ENCODE data around the gene MRPS27. TPM values are rescaled to one million over a fixed set of nuclear protein-coding genes. Genes with fewer than 3 reads are reported as not detected.
A peak's percentile ranks its signal among the peaks of the same experiment; 100 is the strongest.
"Not testable (repeated sequence)": the region's sequence is repeated elsewhere in the genome, so short reads cannot be mapped to it uniquely, and the experiment has no call there.

Gene MRPS27
- total RNA-seq, 1 experiment from 2014 or later, result 127 TPM

DNA sequence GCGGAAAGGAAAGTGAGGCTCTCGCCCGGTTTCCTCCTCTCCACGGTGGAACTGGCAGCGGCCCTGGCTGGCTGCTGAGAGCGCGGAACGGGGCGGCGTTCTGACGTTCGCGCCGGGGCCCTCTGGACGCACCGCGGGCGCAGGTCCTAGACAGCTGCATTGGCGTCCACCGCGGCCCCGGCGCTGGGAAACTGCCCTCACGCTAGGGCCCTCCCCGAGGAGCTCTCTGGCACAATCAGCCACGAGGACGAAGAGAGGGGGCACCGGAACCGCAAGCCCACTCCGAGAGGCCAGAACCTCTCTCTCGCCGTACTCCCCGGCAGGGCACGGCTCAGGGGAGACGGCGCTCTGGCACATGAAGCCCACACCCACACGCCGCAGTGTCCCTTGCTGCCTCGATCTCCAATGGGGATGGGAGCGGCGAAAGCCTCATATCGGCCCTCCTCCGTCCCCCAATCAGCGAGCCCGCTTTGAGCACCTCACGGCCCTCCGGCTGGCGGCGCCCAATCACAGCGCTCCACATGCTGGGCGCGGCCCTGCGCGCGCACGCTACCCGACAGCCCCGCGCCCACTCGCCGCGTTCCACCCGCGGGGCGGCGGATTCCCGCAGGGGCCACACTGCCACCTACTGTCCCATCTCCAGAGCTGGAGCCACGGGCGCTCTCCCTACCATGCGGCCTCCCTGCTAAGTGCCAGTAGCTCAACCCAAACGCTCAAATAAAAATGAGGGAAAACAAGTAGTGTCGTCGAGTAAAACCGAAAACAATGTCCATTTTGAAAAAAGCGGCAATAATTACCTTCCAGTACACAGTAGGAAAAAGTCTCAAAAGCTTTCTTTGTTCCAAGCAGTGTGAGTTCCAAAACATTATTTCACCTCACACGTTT, 11.8 kb downstream of the MRPS27 start:
- no peaks in the 10 kb centered on the region for H3K27me3 ChIP-seq (ENCODE audit: control insufficient read depth, insufficient read depth, low read length)
- DNase-seq, result peak; percentile 93
- H3K36me3 ChIP-seq (replicated peaks; ENCODE audit: control insufficient read depth, insufficient read depth, low read length), result peaks cover 4% of the 10 kb centered on the region
- peak overlapping the region; percentile 75 for H3K4me3 ChIP-seq (ENCODE audit: insufficient read depth, low read depth, low read length)

DNA sequence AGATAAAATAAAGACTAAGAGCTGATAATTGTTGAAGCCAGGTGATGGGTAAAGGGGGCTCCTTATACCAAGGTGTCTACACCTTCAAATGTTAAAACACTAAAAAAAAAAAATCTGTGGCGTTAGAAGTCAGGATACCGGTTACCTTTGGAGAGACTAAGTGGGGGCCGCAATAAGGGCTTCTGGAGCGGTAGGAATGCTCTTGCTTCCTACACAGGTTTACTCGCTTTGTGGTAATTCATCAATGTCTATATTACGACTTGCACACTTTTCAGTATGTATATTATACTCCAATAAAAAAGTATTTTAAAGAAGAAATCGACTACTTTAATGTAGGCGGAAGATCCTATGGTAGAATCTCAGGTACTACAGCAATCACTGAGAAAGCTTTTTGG, 12.5 kb downstream of the MRPS27 start:
- H3K4me3 ChIP-seq (ENCODE audit: insufficient read depth, low read depth, low read length), result peak overlapping the region; percentile 75
- peaks cover 2% of the 10 kb centered on the region for H3K36me3 ChIP-seq (replicated peaks; ENCODE audit: control insufficient read depth, insufficient read depth, low read length)
- DNase-seq, result no peak
- H3K27me3 ChIP-seq (ENCODE audit: control insufficient read depth, insufficient read depth, low read length), result no peaks in the 10 kb centered on the region

- no peaks in the 10 kb centered on the region for H3K27me3 ChIP-seq (ENCODE audit: control insufficient read depth, insufficient read depth, low read length)
- peak; percentile 46 for DNase-seq
- H3K36me3 ChIP-seq (replicated peaks; ENCODE audit: control insufficient read depth, insufficient read depth, low read length), result no peaks in the 10 kb centered on the region
- H3K4me3 ChIP-seq (ENCODE audit: insufficient read depth, low read depth, low read length), result no peak overlapping the region
These were observed 14.6 kb downstream of the MRPS27 start for GRCh38 chr5:72305194-72306142.

GRCh38 chr5:72302171-72302570, 17.9 kb downstream of the MRPS27 start:
- H3K4me3 ChIP-seq (ENCODE audit: insufficient read depth, low read depth, low read length), result no peak overlapping the region
- H3K36me3 ChIP-seq (replicated peaks; ENCODE audit: control insufficient read depth, insufficient read depth, low read length), result no peaks in the 10 kb centered on the region; the same call in 1 of the 2 replicates
- peak; percentile 72 for DNase-seq
- H3K27me3 ChIP-seq (ENCODE audit: control insufficient read depth, insufficient read depth, low read length), result no peaks in the 10 kb centered on the region

DNA sequence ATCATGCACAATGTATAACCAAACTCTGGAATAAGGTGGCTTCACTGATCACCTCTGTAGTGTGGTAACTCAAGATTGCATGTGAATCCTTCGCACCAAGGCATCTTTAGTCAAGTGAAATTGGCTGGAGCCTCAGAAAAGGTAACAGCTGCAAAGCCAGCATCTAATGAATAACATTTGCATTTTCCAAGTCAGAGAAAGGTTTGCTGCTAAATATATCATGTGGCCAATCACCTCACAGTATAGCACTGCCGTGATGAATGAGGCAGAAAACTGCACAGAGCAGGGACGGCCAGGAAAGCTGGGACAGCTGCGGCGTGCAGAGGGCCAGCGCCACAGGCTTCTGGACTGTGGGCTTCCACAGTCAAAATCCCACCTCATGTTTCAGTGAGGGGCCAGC, 18.5 kb downstream of the MRPS27 start:
- DNase-seq, result no peak
- no peaks in the 10 kb centered on the region; the same call in 1 of the 2 replicates for H3K36me3 ChIP-seq (replicated peaks; ENCODE audit: control insufficient read depth, insufficient read depth, low read length)
- no peaks in the 10 kb centered on the region for H3K27me3 ChIP-seq (ENCODE audit: control insufficient read depth, insufficient read depth, low read length)
- no peak overlapping the region for H3K4me3 ChIP-seq (ENCODE audit: insufficient read depth, low read depth, low read length)

DNA sequence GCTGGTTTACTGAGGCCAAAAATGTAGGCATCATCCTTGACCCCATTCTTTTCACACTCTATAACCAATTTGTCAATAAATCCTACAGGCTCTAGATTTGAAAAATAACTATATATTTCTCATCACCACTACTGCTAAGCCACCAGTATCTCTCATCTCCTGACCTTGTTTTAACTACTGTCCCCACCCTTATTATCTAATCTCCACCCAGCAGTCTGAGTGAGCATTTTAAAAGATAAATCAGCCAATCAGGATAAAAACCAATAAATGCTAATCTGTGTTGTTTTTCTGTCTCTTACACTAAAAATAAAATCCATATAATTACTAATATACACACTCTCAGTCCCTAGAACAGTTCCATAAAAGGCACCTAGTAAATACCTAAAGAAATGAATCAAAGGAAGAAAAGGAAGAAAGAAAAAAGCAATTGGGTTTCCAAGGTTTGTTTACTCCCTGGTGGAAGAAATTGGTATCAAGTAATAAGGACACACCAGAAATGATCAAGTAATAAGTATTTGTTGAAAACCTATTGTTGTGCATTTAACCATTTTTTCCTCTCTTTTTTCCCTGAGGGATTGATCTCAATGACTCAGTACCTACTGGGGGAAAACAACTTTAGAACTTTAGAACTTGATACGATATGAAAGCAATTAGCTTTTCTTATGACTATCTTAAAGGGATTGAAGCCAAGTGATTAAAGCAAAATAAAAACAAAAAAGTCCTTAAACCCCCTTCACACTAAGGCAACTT, 19.3 kb downstream of the MRPS27 start:
- Histone ChIP-seq H3K36me3 (replicated peaks; ENCODE audit: control insufficient read depth, insufficient read depth, low read length) (no peaks in the 10 kb centered on the region; the same call in 1 of the 2 replicates), H3K4me3 (ENCODE audit: insufficient read depth, low read depth, low read length) (no peak overlapping the region), H3K27me3 (ENCODE audit: control insufficient read depth, insufficient read depth, low read length) (no peaks in the 10 kb centered on the region)
- DNase-seq, result no peak

DNA sequence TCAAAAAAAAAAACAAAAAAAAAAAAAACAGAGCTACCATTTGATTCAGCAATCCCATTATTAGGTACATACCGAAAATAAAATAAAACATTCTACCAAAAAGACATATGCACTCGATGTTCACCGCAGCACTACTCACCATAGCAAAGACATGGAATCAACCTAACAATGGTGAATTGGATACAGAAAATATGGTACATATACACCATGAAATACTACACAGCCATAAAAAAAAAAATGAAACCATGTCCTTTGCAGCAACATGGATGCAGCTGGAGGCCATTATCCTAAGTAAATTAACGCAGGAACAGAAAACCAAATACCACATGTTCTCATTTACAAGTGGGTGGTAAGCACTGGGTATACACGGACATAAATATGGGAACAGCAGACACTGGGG, 21.3 kb downstream of the MRPS27 start:
- Histone ChIP-seq H3K36me3 (replicated peaks; ENCODE audit: control insufficient read depth, insufficient read depth, low read length) (no peaks in the 10 kb centered on the region; the same call in 1 of the 2 replicates), H3K27me3 (ENCODE audit: control insufficient read depth, insufficient read depth, low read length) (no peaks in the 10 kb centered on the region), H3K4me3 (ENCODE audit: insufficient read depth, low read depth, low read length) (no peak overlapping the region)
- DNase-seq, result no peak

- H3K27me3 ChIP-seq (ENCODE audit: control insufficient read depth, insufficient read depth, low read length); DNase-seq; H3K4me3 ChIP-seq (ENCODE audit: insufficient read depth, low read depth, low read length); H3K36me3 ChIP-seq (replicated peaks; ENCODE audit: control insufficient read depth, insufficient read depth, low read length): not testable (repeated sequence)
These were observed 21.9 kb downstream of the MRPS27 start for GRCh38 chr5:72298136-72298535.

DNA sequence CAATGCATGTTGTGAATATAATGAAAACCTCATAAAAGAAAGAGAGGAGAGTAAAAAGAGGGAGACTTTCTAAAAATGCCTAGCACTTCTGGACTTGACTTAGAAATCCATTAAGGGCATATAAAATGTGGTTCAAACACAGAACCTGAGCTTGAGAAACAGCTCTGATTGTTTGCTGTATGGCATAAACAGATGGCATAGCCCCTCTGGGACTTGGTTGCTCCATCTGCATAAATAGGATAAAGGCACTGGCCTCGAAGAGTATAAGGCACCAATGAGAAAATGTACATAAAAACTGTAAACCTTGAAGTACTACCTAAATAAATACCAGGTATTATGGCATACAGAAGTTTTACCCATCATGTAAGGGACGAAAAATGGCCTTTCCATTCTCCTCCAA, 23.8 kb downstream of the MRPS27 start:
- no peak for DNase-seq
- Histone ChIP-seq H3K4me3 (ENCODE audit: insufficient read depth, low read depth, low read length) (no peak overlapping the region), H3K36me3 (replicated peaks; ENCODE audit: control insufficient read depth, insufficient read depth, low read length) (no peaks in the 10 kb centered on the region; the same call in 1 of the 2 replicates), H3K27me3 (ENCODE audit: control insufficient read depth, insufficient read depth, low read length) (no peaks in the 10 kb centered on the region)

GRCh38 chr5:72295539-72295938, 24.5 kb downstream of the MRPS27 start:
- H3K27me3 ChIP-seq (ENCODE audit: control insufficient read depth, insufficient read depth, low read length), result no peaks in the 10 kb centered on the region
- H3K4me3 ChIP-seq (ENCODE audit: insufficient read depth, low read depth, low read length), result no peak overlapping the region
- no peak for DNase-seq
- peaks cover 2% of the 10 kb centered on the region for H3K36me3 ChIP-seq (replicated peaks; ENCODE audit: control insufficient read depth, insufficient read depth, low read length)

DNA sequence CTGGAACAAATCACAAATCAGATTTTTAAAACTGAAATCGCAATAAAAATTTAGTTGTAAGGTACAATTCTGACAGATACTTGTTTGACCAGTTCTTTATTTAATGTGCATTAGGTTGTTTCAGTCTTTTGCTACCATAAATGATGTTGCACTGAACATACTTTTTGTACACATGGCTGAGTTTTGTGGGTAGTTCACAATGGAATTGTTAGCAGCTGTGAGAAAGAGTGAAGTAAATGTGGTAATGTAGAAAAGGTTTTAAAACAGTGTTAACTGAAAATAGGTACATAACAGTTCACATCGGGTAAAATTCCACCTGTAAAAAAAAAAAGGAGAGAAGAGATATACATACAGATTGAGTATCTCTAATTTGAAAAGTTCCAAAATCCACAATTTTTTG, 25.6 kb downstream of the MRPS27 start:
- no peak for DNase-seq
- Histone ChIP-seq H3K27me3 (ENCODE audit: control insufficient read depth, insufficient read depth, low read length) (no peaks in the 10 kb centered on the region), H3K4me3 (ENCODE audit: insufficient read depth, low read depth, low read length) (no peak overlapping the region), H3K36me3 (replicated peaks; ENCODE audit: control insufficient read depth, insufficient read depth, low read length) (peaks cover 4% of the 10 kb centered on the region)

- DNase-seq, result no peak
- H3K4me3 ChIP-seq (ENCODE audit: insufficient read depth, low read depth, low read length), result no peak overlapping the region
- peaks cover 4% of the 10 kb centered on the region for H3K36me3 ChIP-seq (replicated peaks; ENCODE audit: control insufficient read depth, insufficient read depth, low read length)
- H3K27me3 ChIP-seq (ENCODE audit: control insufficient read depth, insufficient read depth, low read length), result no peaks in the 10 kb centered on the region
These were observed 26.5 kb downstream of the MRPS27 start for GRCh38 chr5:72293495-72294055.

DNA sequence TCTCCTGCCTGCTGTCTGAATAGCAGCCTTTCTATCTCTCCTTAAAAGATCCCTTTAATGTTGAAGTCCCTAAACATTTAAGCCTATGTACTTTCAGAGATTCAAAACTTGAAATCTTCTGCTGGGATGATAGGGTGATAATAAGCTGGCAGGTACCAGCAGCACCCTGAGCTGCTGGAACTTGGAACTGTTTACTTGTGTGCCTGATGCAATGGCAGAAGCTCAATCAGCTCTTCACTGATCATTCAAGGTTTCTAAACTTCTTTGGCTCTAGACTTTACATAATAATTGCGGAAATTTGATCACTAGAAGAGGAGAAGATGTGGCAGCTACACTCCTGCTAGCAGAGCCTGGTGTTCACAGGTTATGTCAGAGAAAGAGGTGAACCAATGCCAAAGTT, 27.6 kb downstream of the MRPS27 start:
- H3K36me3 ChIP-seq (replicated peaks; ENCODE audit: control insufficient read depth, insufficient read depth, low read length), result peaks cover 4% of the 10 kb centered on the region
- no peak overlapping the region for H3K4me3 ChIP-seq (ENCODE audit: insufficient read depth, low read depth, low read length)
- DNase-seq, result no peak
- no peaks in the 10 kb centered on the region for H3K27me3 ChIP-seq (ENCODE audit: control insufficient read depth, insufficient read depth, low read length)

- Histone ChIP-seq H3K36me3 (replicated peaks; ENCODE audit: control insufficient read depth, insufficient read depth, low read length) (peaks cover 4% of the 10 kb centered on the region), H3K4me3 (ENCODE audit: insufficient read depth, low read depth, low read length) (no peak overlapping the region), H3K27me3 (ENCODE audit: control insufficient read depth, insufficient read depth, low read length) (no peaks in the 10 kb centered on the region)
- DNase-seq, result no peak
These were observed 28.4 kb downstream of the MRPS27 start for GRCh38 chr5:72291601-72292000.
